Measurements from ENCODE around the gene TMEM163. TPM values are rescaled to one million over a fixed set of nuclear protein-coding genes. Genes with fewer than 3 reads are reported as not detected.

TMEM163 gene
- total and polyA plus RNA-seq, 2 donors (not counting 3 experiments of a cell fraction or from before 2014, with no cell fraction given) = 1.0 to 2.8 TPM

GRCh38 chr2:134642938-134643337 lies 75.9 kb downstream of the TMEM163 start:
- Histone ChIP-seq H3K27ac (ENCODE audit: insufficient read depth, low read depth, low read length) (no peak overlapping the region), H3K9me1 (replicated peaks; ENCODE audit: control insufficient read depth, extremely low read depth, insufficient read depth, low read length) (no peaks in the 10 kb centered on the region), H3K9me3 (replicated peaks; ENCODE audit: control insufficient read depth, insufficient read depth, low read length) (no peaks in the 10 kb centered on the region), H3K4me1 (ENCODE audit: control insufficient read depth, extremely low read depth, insufficient read depth, low read length) (no peaks in the 10 kb centered on the region), H3K79me2 (ENCODE audit: control insufficient read depth, insufficient read depth, low read length) (no peaks in the 10 kb centered on the region), H4K20me1 (replicated peaks; ENCODE audit: control insufficient read depth, extremely low read depth, insufficient read depth, low read length) (no peaks in the 10 kb centered on the region), H3K4me3 (replicated peaks in 1 of 3; ENCODE audit: insufficient read depth in 1 of 3, low read depth in 1 of 3, low read length in 3 of 3) (no peak overlapping the region), H3K27me3 (ENCODE audit: control insufficient read depth in 2 of 2, insufficient read depth in 2 of 2, low read length in 2 of 2) (peaks cover 8 to 27% of the 10 kb centered on the region in 2 experiments), H3K36me3 (ENCODE audit: control insufficient read depth in 2 of 2, extremely low read depth in 1 of 2, insufficient read depth in 2 of 2, low read length in 2 of 2) (no peaks in the 10 kb centered on the region), H3K9ac (replicated peaks; ENCODE audit: extremely low read depth, insufficient read depth, low read length) (no peak overlapping the region), H2AFZ (ENCODE audit: low read depth, low read length) (no peak overlapping the region), H3K4me2 (ENCODE audit: insufficient read depth, low read length) (no peak overlapping the region)
- TF ChIP-seq MAX (IDR thresholded peaks at IDR 0.05; ENCODE audit: insufficient read depth, insufficient read length) (no peak), CTCF (IDR thresholded peaks at IDR 0.05; ENCODE audit: extremely low read depth in 1 of 2, insufficient read depth in 1 of 2, low read depth in 1 of 2, low read length in 2 of 2) (no peak), MYC (IDR thresholded peaks at IDR 0.05; ENCODE audit: low read depth, low read length) (no peak), FOS (IDR thresholded peaks at IDR 0.05; ENCODE audit: borderline replicate concordance, insufficient read depth, low read length) (no peak), POLR2AphosphoS5 (IDR thresholded peaks at IDR 0.05; ENCODE audit: insufficient read depth, low read depth, low read length) (no peak), EZH2 (IDR thresholded peaks at IDR 0.05; ENCODE audit: borderline replicate concordance, low read depth, low read length, severe bottlenecking) (no peak)
- dilution Hi-C loops (cut with MboI; ENCODE audit: extremely low pct_ligation_motif_present, low sequenced_read_pairs) = no loop called here
- DNase-seq (ENCODE audit: low read depth, low spot score) = no peak
- BruUV-seq (replicated peaks) = no TSS peak
- intact Hi-C loops (cut with micrococcal nuclease) = no loop called here
- ChIA-PET POLR2A (no interaction called here), CTCF (no interaction called here)
- no peak for FAIRE-seq
